GM23338 (cell line): Measurements from ENCODE around the gene BCAR3. TPM values are rescaled to one million over a fixed set of nuclear protein-coding genes. Genes with fewer than 3 reads are reported as not detected.

Experiments used
- ATAC-seq: fragments of 200-7000 bp; cut with Tn5 transposase; 3 replicates; pipeline ENCODE4 v1.9.1; 2020
- DNase-seq: peaks from one replicate; pipeline ENCODE4 v3.0.0-alpha.2; 2015; ENCODE audit warnings: low spot score
- H2AFZ ChIP-seq: fragments of 200-600 bp; sonication (generic); 2 replicates; pipeline ENCODE4 v1.8.0; 2016; ENCODE audit warnings: antibody characterized with exemption, mild to moderate bottlenecking, moderate library complexity
- H3F3A ChIP-seq: fragments of 200-600 bp; sonication (generic); replicated peaks from 2 replicates; pipeline ENCODE4 v1.8.0; 2017; ENCODE audit warnings: antibody characterized with exemption, mixed run types, low read depth
- H3K27ac ChIP-seq: fragments of 200-600 bp; sonication (generic); 2 replicates; pipeline ENCODE4 v1.6.1; 2016; ENCODE audit warnings: low read depth
- H3K27me3 ChIP-seq: fragments of 200-600 bp; sonication (generic); 2 replicates; pipeline ENCODE4 v1.8.0; 2016; ENCODE audit warnings: mild to moderate bottlenecking, mixed run types, moderate library complexity; ENCODE audit not compliant: insufficient read depth
- H3K36me3 ChIP-seq: fragments of 200-600 bp; sonication (generic); 2 replicates; pipeline ENCODE4 v1.8.0; 2016; ENCODE audit warnings: mild to moderate bottlenecking; ENCODE audit not compliant: insufficient read depth
- H3K4me1 ChIP-seq: fragments of 200-600 bp; sonication (generic); 2 replicates; pipeline ENCODE4 v1.8.0; 2016; ENCODE audit warnings: mild to moderate bottlenecking, moderate library complexity; ENCODE audit not compliant: insufficient read depth
- H3K4me2 ChIP-seq: fragments of 200-600 bp; sonication (generic); 2 replicates; pipeline ENCODE4 v1.7.1; 2017; ENCODE audit warnings: mixed run types
- H3K4me3 ChIP-seq: fragments of 200-600 bp; sonication (generic); 2 replicates; pipeline ENCODE4 v1.6.1; 2016; ENCODE audit warnings: mixed run types
- H3K79me2 ChIP-seq: fragments of 200-600 bp; sonication (generic); replicated peaks from 2 replicates; pipeline ENCODE4 v1.8.0; 2017; ENCODE audit warnings: mild to moderate bottlenecking; ENCODE audit not compliant: insufficient read depth
- H3K9me2 ChIP-seq: fragments of 200-600 bp; sonication (generic); 2 replicates; pipeline ENCODE4 v1.8.0; 2017; ENCODE audit not compliant: insufficient read depth
- H4K20me1 ChIP-seq: fragments of 200-600 bp; sonication (generic); replicated peaks from 2 replicates; pipeline ENCODE4 v1.8.0; 2017; ENCODE audit warnings: mild to moderate bottlenecking; ENCODE audit not compliant: insufficient read depth
- H3K27ac Mint-ChIP-seq: 2 replicates; pipeline ENCODE4 v1.8.0; 2020; ENCODE audit warnings: inconsistent platforms, mild to moderate bottlenecking, moderate library complexity, mixed read lengths
- H3K27me3 Mint-ChIP-seq: 3 replicates; pipeline ENCODE4 v1.8.0; 2022; ENCODE audit warnings: low read depth, mild to moderate bottlenecking, moderate library complexity, mixed read lengths, inconsistent platforms; ENCODE audit not compliant: insufficient read depth, poor library complexity
- H3K36me3 Mint-ChIP-seq: 3 replicates; pipeline ENCODE4 v1.8.0; 2021; ENCODE audit warnings: low read depth, mild to moderate bottlenecking, inconsistent platforms, moderate library complexity, mixed read lengths
- H3K4me1 Mint-ChIP-seq: 3 replicates; pipeline ENCODE4 v1.8.0; 2020; ENCODE audit warnings: mild to moderate bottlenecking, inconsistent platforms, mixed read lengths
- H3K4me3 Mint-ChIP-seq: 3 replicates; pipeline ENCODE4 v1.8.0; 2021; ENCODE audit warnings: moderate library complexity, mild to moderate bottlenecking, inconsistent platforms, mixed read lengths
- H3K9me3 Mint-ChIP-seq: 3 replicates; pipeline ENCODE4 v1.8.0; 2020; ENCODE audit warnings: moderate library complexity, mild to moderate bottlenecking, inconsistent platforms, mixed read lengths
- CREB1 ChIP-seq: fragments of 250-450 bp; sonication (Bioruptor Pico); IDR thresholded peaks from 2 replicates; pipeline ENCODE4 v1.5.0; 2020; ENCODE audit warnings: low read depth, mild to moderate bottlenecking, moderate library complexity
- ETS1 ChIP-seq: IDR thresholded peaks from 2 replicates; pipeline ENCODE4 v1.6.1; 2016; ENCODE audit warnings: antibody characterized with exemption
- EZH2 ChIP-seq: fragments of 200-600 bp; sonication (generic); IDR thresholded peaks from one replicate; pipeline ENCODE4 v1.8.0; 2017; ENCODE audit warnings: antibody characterized with exemption, mild to moderate bottlenecking, low read depth; ENCODE audit not compliant: unreplicated experiment
- EZH2phosphoT487 ChIP-seq: fragments of 200-600 bp; sonication (generic); IDR thresholded peaks from one replicate; pipeline ENCODE4 v1.8.1; 2018; ENCODE audit warnings: antibody characterized with exemption; ENCODE audit not compliant: unreplicated experiment
- JUNB ChIP-seq: IDR thresholded peaks from one replicate; pipeline ENCODE4 v1.6.1; 2016; ENCODE audit warnings: antibody characterized with exemption; ENCODE audit not compliant: unreplicated experiment
- NANOG ChIP-seq: IDR thresholded peaks from 2 replicates; pipeline ENCODE4 v1.6.1; 2016; ENCODE audit warnings: antibody characterized with exemption, borderline replicate concordance
- REST ChIP-seq: IDR thresholded peaks from one replicate; pipeline ENCODE4 v1.6.1; 2018; ENCODE audit warnings: antibody characterized with exemption; ENCODE audit not compliant: unreplicated experiment
- STAT1 ChIP-seq: IDR thresholded peaks from one replicate; pipeline ENCODE4 v1.6.1; 2016; ENCODE audit warnings: antibody characterized with exemption; ENCODE audit not compliant: unreplicated experiment
- ZNF114 ChIP-seq: fragments of 250-450 bp; sonication (Bioruptor Pico); IDR thresholded peaks from 2 replicates; pipeline ENCODE4 v1.5.0; 2020; ENCODE audit warnings: mild to moderate bottlenecking, moderate library complexity
- polyA plus RNA-seq: library from polyadenylated mRNA; unstranded; fragments of >200 nt; fragmentation: Nextera tagmentation; extraction: Ambion mirVana; gene quantifications from 2 replicates; pipeline ENCODE4 v1.2.1, GENCODE V29; 2016
- total RNA-seq: library from RNA; depleted of rRNA; stranded (reverse); fragments of >200 nt; shearing (Covaris generic); gene quantifications from 2 replicates; pipeline ENCODE4 v1.2.3, GENCODE V29; 2014

Gene BCAR3
- total and polyA plus RNA-seq, 2 experiments from 2014 or later: 5.5 to 9.7 TPM

GRCh38 chr1:93638307-93638847 lies 43.3 kb downstream of the BCAR3 start:
- Histone ChIP-seq H3K27me3 (no peaks in the 10 kb centered on the region), H3K4me3 (no peak overlapping the region), H3K27ac (no peak overlapping the region; the same call in 1 of the 2 replicates), H4K20me1 (no peaks in the 10 kb centered on the region), H3K36me3 (no peaks in the 10 kb centered on the region), H3K4me2 (no peak overlapping the region), H3K79me2 (no peaks in the 10 kb centered on the region), H2AFZ (no peak overlapping the region), H3K4me1 (peaks cover 17% of the 10 kb centered on the region), H3K9me2 (no peaks in the 10 kb centered on the region), H3F3A (0 out of 2 replicates have a peak, but pooled peaks cover 4% of the 10 kb centered on the region)
- H3K36me3 Mint-ChIP-seq: peaks cover 40% of the 10 kb centered on the region
- no peak overlapping the region for H3K4me3 Mint-ChIP-seq
- H3K27ac Mint-ChIP-seq: no peak overlapping the region
- H3K9me3 Mint-ChIP-seq: peaks cover 9% of the 10 kb centered on the region
- no peak for ATAC-seq
- peak; percentile 24 for DNase-seq
- TF ChIP-seq ETS1: no peak
- TF ChIP-seq ZNF114 (CRISPR knock-in tag): no peak
- H3K27me3 Mint-ChIP-seq: peaks cover 13% of the 10 kb centered on the region
- H3K4me1 Mint-ChIP-seq: peaks cover 41% of the 10 kb centered on the region

- Histone ChIP-seq H3K9me2 (no peaks in the 10 kb centered on the region), H3F3A (0 out of 2 replicates have a peak, but pooled peaks cover 4% of the 10 kb centered on the region), H3K4me3 (no peak overlapping the region), H4K20me1 (no peaks in the 10 kb centered on the region), H3K4me1 (peaks cover 17% of the 10 kb centered on the region), H3K79me2 (no peaks in the 10 kb centered on the region), H3K4me2 (no peak overlapping the region), H2AFZ (no peak overlapping the region), H3K27me3 (no peaks in the 10 kb centered on the region), H3K36me3 (no peaks in the 10 kb centered on the region), H3K27ac (peak overlapping the region; percentile 80)
- Mint-ChIP-seq H3K4me1 (peaks cover 33% of the 10 kb centered on the region), H3K9me3 (peaks cover 9% of the 10 kb centered on the region), H3K4me3 (no peak overlapping the region), H3K27ac (peak overlapping the region; percentile 96), H3K27me3 (peaks cover 13% of the 10 kb centered on the region), H3K36me3 (peaks cover 40% of the 10 kb centered on the region)
- TF ChIP-seq CREB1 (no peak), JUNB (no peak), EZH2 (no peak), STAT1 (no peak), REST (no peak), NANOG (no peak), EZH2phosphoT487 (no peak)
- ATAC-seq (peak; percentile 11), DNase-seq (no peak)
Measured at GRCh38 chr1:93636712-93637111, 44.9 kb downstream of the BCAR3 start.
